ENCODE data around the gene MT1H.
"Not testable (repeated sequence)": the region's sequence is repeated elsewhere in the genome, so short reads cannot be mapped to it uniquely, and the experiment has no call there.

MT1H gene

GRCh38 chr16:56669005-56669839, at the start of gene MT1H:
MT1H (plus strand) TSS chr16:56669814; CDS start chr16:56669885, 71 bp downstream.
- no peak for DNase-seq

- no peak for DNase-seq
These were observed 49.2 kb upstream of the MT1H start for GRCh38 chr16:56620339-56620897.

GRCh38 chr16:56621665-56622445, 47.8 kb upstream of the MT1H start:
- not testable (repeated sequence) for DNase-seq

- DNase-seq: not testable (repeated sequence)
These were observed 46.4 kb upstream of the MT1H start for GRCh38 chr16:56623184-56623583.

GRCh38 chr16:56623637-56624036, 46.0 kb upstream of the MT1H start:
- DNase-seq: no peak

- DNase-seq: no peak
These were observed 44.3 kb upstream of the MT1H start, which contains the start of gene MT1E for GRCh38 chr16:56625140-56625942. MT1E (plus strand) TSS chr16:56625781; CDS start chr16:56625852, 71 bp downstream.

GRCh38 chr16:56625943-56626654, 43.5 kb upstream of the MT1H start:
- DNase-seq: no peak

GRCh38 chr16:56626685-56627084, 42.9 kb upstream of the MT1H start:
- no peak for DNase-seq

- DNase-seq: no peak
These were observed 40.9 kb upstream of the MT1H start for GRCh38 chr16:56628486-56629350.

- DNase-seq: no peak
These were observed 40.1 kb upstream of the MT1H start for GRCh38 chr16:56629531-56629930.

- DNase-seq: no peak
These were observed 39.5 kb upstream of the MT1H start for GRCh38 chr16:56630134-56630533.

- DNase-seq: no peak
These were observed 38.4 kb upstream of the MT1H start for GRCh38 chr16:56631197-56631596.

GRCh38 chr16:56631832-56632155, 37.8 kb upstream of the MT1H start:
- no peak for DNase-seq

GRCh38 chr16:56632156-56632847, 37.3 kb upstream of the MT1H start, which contains the start of gene MT1M:
MT1M (plus strand) TSS chr16:56632659; CDS start chr16:56632732, 73 bp downstream.
- DNase-seq: no peak

GRCh38 chr16:56632848-56633365, 36.7 kb upstream of the MT1H start:
- no peak for DNase-seq

GRCh38 chr16:56633535-56633934, 36.1 kb upstream of the MT1H start:
- no peak for DNase-seq

GRCh38 chr16:56634715-56635440, 34.7 kb upstream of the MT1H start:
- DNase-seq: no peak

GRCh38 chr16:56635441-56635967, 34.1 kb upstream of the MT1H start:
- DNase-seq: no peak
